HG03460 (cell line): ENCODE data around the gene GOLGA8M.
"Not testable (repeated sequence)": the region's sequence is repeated elsewhere in the genome, so short reads cannot be mapped to it uniquely, and the experiment has no call there.

Source experiments
- ATAC-seq: cut with Tn5 transposase; IDR thresholded peaks from one replicate; pipeline ENCODE4 v1.9.1; 2021; ENCODE audit not compliant: unreplicated experiment

Gene GOLGA8M

DNA sequence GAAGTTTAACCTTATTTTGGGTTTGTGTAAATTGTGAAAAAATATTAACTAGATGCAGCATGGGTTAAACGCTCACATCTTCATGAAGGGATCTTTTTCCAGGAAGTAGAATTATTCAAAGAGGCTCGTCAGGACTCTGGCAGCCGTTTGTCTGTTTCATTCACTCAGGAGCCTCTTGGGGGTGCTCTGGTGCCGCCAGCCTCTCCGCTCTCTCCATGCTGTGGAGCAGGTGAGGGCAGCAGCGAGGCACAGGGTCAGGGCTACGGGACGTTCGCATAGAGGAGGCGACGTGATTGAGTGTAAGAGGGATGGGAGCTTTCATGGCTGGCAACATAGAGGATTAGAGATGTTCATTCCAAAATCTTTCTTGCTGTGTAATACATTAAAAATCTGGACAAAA lies 48.5 kb downstream of the GOLGA8M start:
- not testable (repeated sequence) for ATAC-seq

DNA sequence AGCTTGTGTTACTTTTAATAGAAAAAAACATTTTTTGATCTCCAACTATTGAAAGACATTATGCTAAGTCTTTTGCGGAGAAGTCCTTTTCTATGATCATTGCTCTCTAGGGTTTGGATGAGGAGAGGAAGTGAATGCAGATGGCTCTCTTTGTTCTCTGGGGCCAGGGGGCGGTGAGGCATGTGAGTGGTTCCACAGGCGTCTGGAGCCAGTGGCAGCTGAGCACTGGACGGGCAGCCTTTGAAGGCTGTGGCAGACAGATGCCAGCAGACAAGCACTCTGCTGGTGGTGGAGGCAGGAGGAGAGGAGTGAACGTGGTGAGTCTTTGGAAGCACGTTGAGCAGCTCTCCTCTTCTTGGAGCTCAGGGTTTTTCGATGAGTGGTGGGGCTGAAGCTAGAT lies 51.5 kb downstream of the GOLGA8M start:
- ATAC-seq, result not testable (repeated sequence)

- not testable (repeated sequence) for ATAC-seq
Observed at GRCh38 chr15:28656018-28656360, 56.2 kb downstream of the GOLGA8M start.

DNA sequence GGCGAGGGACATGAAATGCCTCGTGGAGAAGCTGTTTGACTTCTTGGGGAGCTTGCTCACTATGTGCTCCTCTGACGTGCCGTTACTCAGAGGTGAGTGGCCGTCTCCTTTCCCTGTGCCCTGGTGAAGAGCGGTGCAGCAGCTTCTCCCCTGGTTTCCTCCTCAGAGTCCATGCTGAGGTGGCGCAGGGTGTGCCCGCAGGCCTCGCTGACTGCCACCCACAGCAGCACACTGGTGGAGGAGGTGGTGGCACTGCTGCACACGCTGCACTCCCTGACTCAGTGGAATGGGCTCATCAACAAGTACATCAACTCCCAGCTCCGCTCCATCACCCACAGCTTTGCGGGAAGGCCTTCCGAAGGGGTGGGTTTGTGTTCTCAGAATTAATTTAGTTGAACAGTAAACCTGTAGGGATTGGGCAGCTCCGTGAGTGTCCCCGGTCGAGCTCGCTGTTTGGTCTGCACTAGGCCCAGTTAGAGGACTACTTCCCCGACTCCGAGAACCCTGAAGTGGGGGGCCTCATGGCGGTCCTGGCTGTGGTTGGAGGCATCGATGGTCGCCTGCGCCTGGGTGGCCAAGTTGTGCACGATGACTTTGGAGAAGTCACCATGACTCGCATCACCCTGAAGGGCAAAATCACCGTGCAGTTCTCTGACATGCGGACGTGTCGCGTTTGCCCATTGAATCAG lies 56.7 kb downstream of the GOLGA8M start:
- ATAC-seq, result not testable (repeated sequence)

GRCh38 chr15:28654194-28654593 lies 58.0 kb downstream of the GOLGA8M start:
- ATAC-seq, result not testable (repeated sequence)

DNA sequence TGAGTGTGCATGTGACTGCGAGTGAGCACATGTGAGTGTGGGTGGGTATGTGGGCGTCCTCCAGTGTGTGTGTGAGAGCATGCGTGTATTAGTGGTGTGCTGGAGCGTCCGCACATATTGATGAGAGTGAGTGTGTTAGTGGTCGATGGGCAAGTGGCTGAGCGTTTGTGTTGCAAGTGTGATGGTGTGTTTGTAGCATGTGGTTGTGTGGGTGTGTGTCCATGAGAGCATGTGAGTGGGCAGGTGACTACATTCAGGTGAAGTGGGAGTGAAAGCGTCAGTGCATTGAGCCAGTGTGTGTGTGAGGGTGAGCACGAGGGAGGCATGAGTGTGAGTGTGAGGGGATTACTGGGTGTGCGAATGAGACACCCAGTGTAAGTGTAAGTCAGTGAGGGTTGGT lies 59.7 kb downstream of the GOLGA8M start:
- not testable (repeated sequence) for ATAC-seq
